BE2C (cell line): ENCODE results near the gene ITIH3.

ENCODE experiments used
- DNase-seq: peaks from one replicate; pipeline ENCODE4 v3.0.0-alpha.2; 2020
- H3K27me3 ChIP-seq: fragments of 250-450 bp; sonication (Bioruptor Pico); 2 replicates; pipeline ENCODE4 v1.5.1; 2020; ENCODE audit warnings: mild to moderate bottlenecking
- H3K36me3 ChIP-seq: fragments of 250-450 bp; sonication (Bioruptor Pico); 2 replicates; pipeline ENCODE4 v1.5.1; 2020; ENCODE audit warnings: mild to moderate bottlenecking
- H3K4me1 ChIP-seq: fragments of 250-450 bp; sonication (Bioruptor Pico); 2 replicates; pipeline ENCODE4 v1.5.1; 2020
- H3K4me3 ChIP-seq: 2 replicates; pipeline ENCODE4 v1.5.1; 2011; ENCODE audit warnings: low read depth, low read length
- H3K9me3 ChIP-seq: fragments of 250-450 bp; sonication (Bioruptor Pico); 2 replicates; pipeline ENCODE4 v1.5.1; 2020
- TF ChIP-seq, protein P1 (sequence below): IDR thresholded peaks from 2 replicates; pipeline ENCODE4 v1.5.1; 2012; ENCODE audit warnings: mild to moderate bottlenecking, low read depth, low read length

Gene ITIH3

DNA sequence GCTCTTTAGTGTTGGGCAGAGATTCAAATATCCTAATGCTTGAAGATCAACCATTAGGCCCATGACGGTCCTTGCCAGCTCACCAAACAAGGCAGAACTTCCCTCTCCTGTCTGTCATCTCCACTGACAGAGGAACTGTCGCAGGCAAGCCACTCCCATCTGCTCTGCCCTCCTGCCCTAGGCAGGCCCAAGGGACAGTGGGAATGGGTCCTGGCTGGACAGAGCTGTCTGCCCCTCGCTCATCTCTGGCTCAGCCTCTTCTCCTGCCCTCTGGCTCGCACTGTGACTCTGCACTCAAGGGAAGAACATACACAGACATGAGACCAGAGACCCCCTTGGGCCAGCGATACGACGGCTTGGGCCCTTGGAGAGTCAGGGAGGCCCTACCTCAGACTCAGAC lies 47.8 kb downstream of the ITIH3 start:
- TF ChIP-seq, protein P1, sequence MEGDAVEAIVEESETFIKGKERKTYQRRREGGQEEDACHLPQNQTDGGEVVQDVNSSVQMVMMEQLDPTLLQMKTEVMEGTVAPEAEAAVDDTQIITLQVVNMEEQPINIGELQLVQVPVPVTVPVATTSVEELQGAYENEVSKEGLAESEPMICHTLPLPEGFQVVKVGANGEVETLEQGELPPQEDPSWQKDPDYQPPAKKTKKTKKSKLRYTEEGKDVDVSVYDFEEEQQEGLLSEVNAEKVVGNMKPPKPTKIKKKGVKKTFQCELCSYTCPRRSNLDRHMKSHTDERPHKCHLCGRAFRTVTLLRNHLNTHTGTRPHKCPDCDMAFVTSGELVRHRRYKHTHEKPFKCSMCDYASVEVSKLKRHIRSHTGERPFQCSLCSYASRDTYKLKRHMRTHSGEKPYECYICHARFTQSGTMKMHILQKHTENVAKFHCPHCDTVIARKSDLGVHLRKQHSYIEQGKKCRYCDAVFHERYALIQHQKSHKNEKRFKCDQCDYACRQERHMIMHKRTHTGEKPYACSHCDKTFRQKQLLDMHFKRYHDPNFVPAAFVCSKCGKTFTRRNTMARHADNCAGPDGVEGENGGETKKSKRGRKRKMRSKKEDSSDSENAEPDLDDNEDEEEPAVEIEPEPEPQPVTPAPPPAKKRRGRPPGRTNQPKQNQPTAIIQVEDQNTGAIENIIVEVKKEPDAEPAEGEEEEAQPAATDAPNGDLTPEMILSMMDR: no peak
- no peaks in the 10 kb centered on the region for H3K9me3 ChIP-seq
- no peak overlapping the region for H3K4me3 ChIP-seq
- no peaks in the 10 kb centered on the region for H3K4me1 ChIP-seq
- no peaks in the 10 kb centered on the region for H3K27me3 ChIP-seq
- DNase-seq: no peak
- no peaks in the 10 kb centered on the region for H3K36me3 ChIP-seq

DNA sequence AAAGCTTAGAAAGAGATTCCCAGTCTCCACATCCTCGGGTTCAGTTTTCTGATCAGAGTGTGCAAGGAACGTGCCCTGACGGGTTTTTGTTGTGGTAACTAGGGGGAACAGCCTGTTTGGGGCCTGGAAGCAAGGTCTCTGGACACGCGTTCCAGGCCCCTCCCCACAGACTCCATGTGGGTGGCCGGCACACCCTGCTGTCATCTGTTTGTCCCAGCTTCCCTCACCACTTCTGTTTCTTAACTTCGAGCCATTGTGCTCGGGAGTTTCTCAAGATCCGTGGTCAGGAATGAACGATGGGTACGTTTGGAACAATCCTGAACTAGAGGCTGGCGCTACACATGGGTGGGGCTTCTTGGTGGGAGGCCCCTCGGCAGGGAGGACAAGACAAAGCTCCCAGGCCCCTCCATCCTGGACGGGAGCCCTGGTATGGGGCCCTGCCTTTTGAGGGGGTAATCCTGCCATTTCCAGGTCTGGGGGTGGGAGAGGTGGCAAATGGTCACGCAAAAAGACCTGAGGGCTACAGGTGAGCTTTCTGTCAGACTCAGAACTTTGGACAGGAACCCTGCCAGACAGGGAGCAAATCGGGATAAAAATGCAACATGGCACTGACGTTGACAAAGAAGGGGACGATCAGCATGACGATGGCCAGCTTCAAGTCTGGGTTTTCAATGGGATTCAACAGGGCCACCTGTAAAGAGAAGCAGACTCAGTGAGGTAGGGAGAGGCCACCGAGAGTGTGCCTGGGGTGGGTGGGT lies 48.7 kb downstream of the ITIH3 start:
- H3K4me3 ChIP-seq: no peak overlapping the region
- H3K4me1 ChIP-seq: no peaks in the 10 kb centered on the region
- H3K9me3 ChIP-seq: no peaks in the 10 kb centered on the region
- DNase-seq: no peak
- TF ChIP-seq, protein P1: no peak
- no peaks in the 10 kb centered on the region for H3K27me3 ChIP-seq
- H3K36me3 ChIP-seq: no peaks in the 10 kb centered on the region

GRCh38 chr3:52843881-52844280 lies 49.3 kb downstream of the ITIH3 start:
- no peaks in the 10 kb centered on the region for H3K9me3 ChIP-seq
- H3K4me3 ChIP-seq: no peak overlapping the region
- TF ChIP-seq, protein P1: no peak
- H3K36me3 ChIP-seq: no peaks in the 10 kb centered on the region
- H3K4me1 ChIP-seq: no peaks in the 10 kb centered on the region
- no peaks in the 10 kb centered on the region for H3K27me3 ChIP-seq
- DNase-seq: no peak

GRCh38 chr3:52844290-52844975 lies 49.8 kb downstream of the ITIH3 start:
- Histone ChIP-seq H3K4me3 (no peak overlapping the region), H3K4me1 (no peaks in the 10 kb centered on the region), H3K36me3 (no peaks in the 10 kb centered on the region), H3K9me3 (no peaks in the 10 kb centered on the region), H3K27me3 (no peaks in the 10 kb centered on the region)
- DNase-seq: no peak
- TF ChIP-seq, protein P1: no peak

GRCh38 chr3:52845157-52845556 lies 50.6 kb downstream of the ITIH3 start:
- Histone ChIP-seq H3K4me1 (no peaks in the 10 kb centered on the region), H3K9me3 (no peaks in the 10 kb centered on the region), H3K36me3 (no peaks in the 10 kb centered on the region), H3K27me3 (no peaks in the 10 kb centered on the region), H3K4me3 (no peak overlapping the region)
- TF ChIP-seq, protein P1: no peak
- DNase-seq: no peak

DNA sequence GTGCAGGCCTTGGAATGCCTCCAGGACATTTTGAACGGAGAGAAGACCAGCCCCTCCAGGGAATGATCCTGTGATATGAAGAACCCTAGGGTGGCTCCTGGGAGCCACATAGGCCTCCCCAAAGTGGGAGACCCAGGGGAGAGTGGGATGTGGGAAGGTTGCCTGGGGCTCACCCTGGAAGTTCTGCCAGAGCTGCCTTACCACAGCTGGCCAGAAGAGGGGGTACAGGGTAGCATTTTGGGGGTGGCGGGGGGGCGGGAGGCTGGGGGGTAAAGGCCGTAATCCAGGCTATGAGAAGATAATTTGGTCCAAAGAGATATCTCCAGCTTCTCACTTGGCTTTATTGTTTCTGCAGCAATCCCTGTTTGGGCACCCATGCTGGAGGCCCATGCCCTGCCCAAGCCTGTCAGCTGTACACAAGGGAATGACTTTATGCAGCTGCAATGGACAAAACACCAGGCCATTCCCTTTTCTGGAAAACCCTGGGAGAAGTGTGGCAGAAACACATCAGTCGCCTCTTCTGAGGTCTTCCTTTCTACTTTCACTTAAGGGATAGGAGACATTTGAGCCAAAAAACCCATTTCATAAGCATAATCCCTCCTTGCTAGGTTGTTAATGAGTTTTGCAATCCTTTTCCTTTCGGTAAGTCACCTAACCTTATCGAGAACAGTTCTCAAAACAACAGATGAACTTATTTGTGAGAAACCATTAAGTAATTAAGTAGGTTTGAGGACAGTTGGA lies 51.3 kb downstream of the ITIH3 start:
- TF ChIP-seq, protein P1: peak; percentile 19; the same call in 1 of the 2 replicates
- Histone ChIP-seq H3K27me3 (no peaks in the 10 kb centered on the region), H3K36me3 (no peaks in the 10 kb centered on the region), H3K4me1 (no peaks in the 10 kb centered on the region), H3K9me3 (no peaks in the 10 kb centered on the region), H3K4me3 (no peak overlapping the region)
- no peak for DNase-seq
